Muscle layer of duodenum (tissue), 2 donors: ENCODE measurements around the gene PUM2.

Source experiments
- H3K27ac ChIP-seq: one replicate; pipeline ENCODE4 v1.7.0; 2013; ENCODE audit warnings: mild to moderate bottlenecking, low read length
- H3K27me3 ChIP-seq: one replicate; pipeline ENCODE4 v1.7.0; 2013; ENCODE audit warnings: low read depth, mild to moderate bottlenecking, control low read depth, low read length
- H3K36me3 ChIP-seq, 2 donors: one replicate each; pipeline ENCODE4 v1.7.0; 2013; ENCODE audit warnings: low read length in 2 of 2, control low read depth in 1 of 2, mild to moderate bottlenecking in 1 of 2; ENCODE audit not compliant: insufficient read depth in 2 of 2, control insufficient read depth in 1 of 2
- H3K4me1 ChIP-seq, 2 donors: one replicate each; pipeline ENCODE4 v1.7.0; 2013; ENCODE audit warnings: low read length in 2 of 2, mild to moderate bottlenecking in 2 of 2, control low read depth in 1 of 2, moderate library complexity in 1 of 2; ENCODE audit not compliant: insufficient read depth in 2 of 2, control insufficient read depth in 1 of 2
- H3K4me3 ChIP-seq, 2 donors: one replicate each; pipeline ENCODE4 v1.7.0; 2013; ENCODE audit warnings: low read length in 2 of 2, low read depth in 1 of 2, mild to moderate bottlenecking in 1 of 2
- H3K9me3 ChIP-seq, 2 donors: one replicate each; pipeline ENCODE4 v1.7.0; 2013; ENCODE audit warnings: low read length in 2 of 2, control low read depth in 1 of 2, mild to moderate bottlenecking in 1 of 2; ENCODE audit not compliant: control insufficient read depth in 1 of 2
- donor health status: healthy.

PUM2 gene

DNA sequence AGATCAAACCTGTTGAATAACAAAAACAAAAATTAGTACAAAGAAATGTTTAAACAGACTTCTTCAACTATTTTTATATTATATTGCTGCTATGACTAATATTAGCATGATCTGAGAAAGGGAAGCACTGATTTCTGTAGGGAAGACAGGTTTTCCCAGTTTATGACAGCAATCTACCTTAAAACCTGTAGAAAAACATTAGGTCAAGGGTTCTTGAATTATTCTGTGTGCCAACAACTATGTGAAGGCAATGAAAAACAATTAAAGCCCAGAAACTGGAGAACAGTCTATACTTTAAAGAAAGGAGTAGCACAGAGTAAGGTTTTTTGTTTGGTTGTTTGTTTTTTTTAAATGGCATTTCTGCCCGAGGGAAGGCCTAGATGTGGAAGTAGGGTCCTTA lies 23.3 kb downstream of the PUM2 start:
- H3K4me3 ChIP-seq: no peak overlapping the region
- H3K27ac ChIP-seq: no peak overlapping the region
- no peaks in the 10 kb centered on the region for H3K27me3 ChIP-seq
- no peaks in the 10 kb centered on the region for H3K9me3 ChIP-seq
- H3K36me3 ChIP-seq: peaks cover 9 to 16% of the 10 kb centered on the region in 2 donors
- H3K4me1 ChIP-seq: peaks cover 0 to 21% of the 10 kb centered on the region in 2 donors

GRCh38 chr2:20326163-20326780 lies 24.4 kb downstream of the PUM2 start:
- peaks cover 0 to 21% of the 10 kb centered on the region in 2 donors for H3K4me1 ChIP-seq

GRCh38 chr2:20322527-20323300 lies 27.9 kb downstream of the PUM2 start:
- Histone ChIP-seq H3K4me3 (no peak overlapping the region), H3K27ac (no peak overlapping the region), H3K27me3 (no peaks in the 10 kb centered on the region), H3K9me3 (no peaks in the 10 kb centered on the region), H3K36me3 (peaks cover 7 to 31% of the 10 kb centered on the region in 2 donors), H3K4me1 (peaks cover 0 to 9% of the 10 kb centered on the region in 2 donors)

More at GRCh38 chr2:20326163-20326780, 24.4 kb downstream of the PUM2 start:
- Histone ChIP-seq H3K27me3 (no peaks in the 10 kb centered on the region), H3K4me3 (no peak overlapping the region), H3K36me3 (peaks cover 9 to 16% of the 10 kb centered on the region in 2 donors), H3K27ac (no peak overlapping the region), H3K9me3 (no peaks in the 10 kb centered on the region)

DNA sequence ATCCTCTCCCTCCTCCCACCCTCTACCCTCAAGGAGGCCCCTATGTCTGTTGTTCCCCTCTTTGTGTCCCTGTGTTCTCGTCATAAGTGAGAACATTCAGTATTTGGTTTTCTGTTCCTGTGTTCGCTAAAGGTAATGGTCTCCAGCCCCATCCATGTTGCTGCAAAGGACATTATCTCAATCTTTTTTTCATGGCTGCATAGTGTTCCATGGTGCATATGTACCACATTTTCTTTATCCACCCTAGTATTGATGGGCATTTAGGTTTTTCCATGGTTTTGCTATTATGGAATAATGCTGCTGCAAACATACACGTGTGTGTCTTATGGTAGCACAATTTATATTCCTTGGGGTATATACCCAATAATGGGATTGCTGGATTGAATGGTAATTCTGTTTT lies 33.0 kb downstream of the PUM2 start:
- Histone ChIP-seq H3K36me3 (peaks cover 23 to 25% of the 10 kb centered on the region in 2 donors), H3K4me3 (no peak overlapping the region), H3K9me3 (no peaks in the 10 kb centered on the region), H3K27ac (no peak overlapping the region), H3K4me1 (no peaks in the 10 kb centered on the region), H3K27me3 (no peaks in the 10 kb centered on the region)

DNA sequence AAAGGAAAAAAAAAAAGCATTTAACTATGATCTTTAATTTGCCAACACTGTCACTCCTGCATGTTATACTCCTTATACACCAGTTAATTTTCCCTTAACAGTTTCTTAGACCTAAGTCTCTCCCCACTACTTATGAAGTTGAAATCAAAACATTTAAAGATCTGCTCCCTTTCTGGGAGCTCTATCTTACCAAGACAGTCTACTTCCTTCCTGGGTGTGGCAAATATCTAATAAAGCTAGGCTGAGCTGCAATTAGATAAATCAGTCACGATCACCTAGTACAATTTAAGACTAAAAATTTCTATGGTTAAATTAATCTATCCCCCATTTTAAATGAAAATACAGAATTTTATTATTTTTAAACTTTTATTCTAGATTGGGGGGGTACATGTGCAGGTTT lies 33.4 kb downstream of the PUM2 start:
- Histone ChIP-seq H3K4me3 (no peak overlapping the region), H3K27me3 (no peaks in the 10 kb centered on the region), H3K9me3 (no peaks in the 10 kb centered on the region), H3K36me3 (peaks cover 24 to 25% of the 10 kb centered on the region in 2 donors), H3K4me1 (no peaks in the 10 kb centered on the region), H3K27ac (no peak overlapping the region)

GRCh38 chr2:20314562-20315501 lies 35.8 kb downstream of the PUM2 start:
- Histone ChIP-seq H3K9me3 (no peaks in the 10 kb centered on the region), H3K36me3 (peaks cover 34 to 42% of the 10 kb centered on the region in 2 donors), H3K4me3 (no peak overlapping the region), H3K27me3 (no peaks in the 10 kb centered on the region), H3K4me1 (no peaks in the 10 kb centered on the region), H3K27ac (no peak overlapping the region)

DNA sequence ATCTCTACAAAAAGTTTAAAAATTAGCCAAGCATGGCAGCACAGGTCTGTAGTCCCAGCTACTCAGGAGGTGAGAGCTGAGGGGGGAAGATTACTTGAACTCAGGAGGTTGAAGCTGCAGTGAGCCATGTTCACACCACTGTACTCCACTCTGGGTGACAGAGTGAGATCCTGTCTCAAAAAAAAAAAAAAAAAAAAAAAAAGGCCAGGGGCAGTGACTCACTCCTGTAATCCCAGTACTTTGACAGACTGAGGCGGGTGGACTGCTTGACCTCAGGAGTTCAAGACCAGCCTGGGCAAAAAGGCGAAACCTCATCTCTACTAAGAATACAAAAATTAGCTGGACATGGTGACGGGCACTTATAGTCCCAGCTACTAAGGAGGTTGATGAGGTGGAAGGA lies 37.0 kb downstream of the PUM2 start:
- Histone ChIP-seq H3K4me3 (no peak overlapping the region), H3K27ac (no peak overlapping the region), H3K27me3 (no peaks in the 10 kb centered on the region), H3K4me1 (no peaks in the 10 kb centered on the region), H3K36me3 (peaks cover 38 to 44% of the 10 kb centered on the region in 2 donors), H3K9me3 (no peaks in the 10 kb centered on the region)

DNA sequence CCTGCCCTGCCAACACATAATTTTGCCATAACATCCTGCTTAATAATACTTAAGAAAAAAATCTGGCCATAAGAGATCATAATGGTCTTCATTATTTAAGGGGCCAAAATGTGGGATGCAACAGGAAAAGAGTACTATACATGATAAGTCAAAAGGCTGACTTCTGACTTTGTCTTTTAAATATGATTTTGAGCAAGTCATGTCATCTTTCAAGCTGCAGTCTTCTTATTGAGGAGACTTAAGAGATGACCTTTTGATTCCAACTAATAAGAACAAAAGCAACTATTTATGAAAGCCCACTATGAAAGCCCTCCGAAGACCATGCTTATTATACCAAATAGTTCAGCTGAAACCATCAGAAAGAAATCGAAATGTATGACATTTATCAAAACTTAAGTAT lies 41.6 kb downstream of the PUM2 start:
- Histone ChIP-seq H3K4me3 (no peak overlapping the region), H3K4me1 (peaks cover 0 to 5% of the 10 kb centered on the region in 2 donors), H3K27ac (no peak overlapping the region), H3K9me3 (no peaks in the 10 kb centered on the region), H3K27me3 (no peaks in the 10 kb centered on the region), H3K36me3 (peaks cover 40 to 48% of the 10 kb centered on the region in 2 donors)

DNA sequence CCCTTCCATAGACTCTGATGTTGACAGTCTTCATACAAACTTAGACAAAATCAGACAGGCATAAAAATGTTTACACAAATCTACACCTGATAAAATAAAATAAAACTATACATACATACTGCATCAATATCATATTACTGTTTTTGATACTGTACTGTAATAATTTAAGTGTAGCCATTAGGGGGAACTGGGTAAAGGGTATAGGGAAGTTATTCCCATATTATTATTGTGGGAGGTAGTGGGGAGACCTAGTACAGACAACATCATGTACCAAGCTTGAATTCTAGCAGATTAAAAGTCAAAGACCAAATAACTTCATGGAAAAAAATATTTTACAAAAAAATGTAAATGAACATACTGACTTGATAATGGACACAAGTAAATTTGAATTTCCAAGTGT lies 43.3 kb downstream of the PUM2 start:
- Histone ChIP-seq H3K4me3 (no peak overlapping the region), H3K27me3 (no peaks in the 10 kb centered on the region), H3K27ac (no peak overlapping the region), H3K9me3 (no peaks in the 10 kb centered on the region), H3K36me3 (peaks cover 39 to 48% of the 10 kb centered on the region in 2 donors), H3K4me1 (peaks cover 0 to 6% of the 10 kb centered on the region in 2 donors)

DNA sequence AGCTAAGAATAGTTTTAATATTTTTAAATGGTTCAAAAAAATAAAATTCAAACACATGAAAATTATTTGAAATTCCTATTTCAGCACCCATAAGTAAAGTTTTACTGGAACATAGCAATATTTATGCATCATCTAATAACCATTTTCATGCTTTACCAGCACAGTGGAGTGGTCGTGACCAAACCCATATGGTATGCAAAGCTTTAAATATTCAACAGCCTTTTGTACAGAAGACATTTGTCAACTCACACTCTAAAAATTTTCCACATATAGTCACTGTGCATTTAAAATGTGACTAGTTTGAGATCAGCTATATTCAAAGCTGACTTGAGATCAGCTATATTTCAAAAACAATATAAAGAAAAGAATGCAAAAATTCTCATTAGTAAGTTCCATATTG lies 46.2 kb downstream of the PUM2 start:
- Histone ChIP-seq H3K4me3 (no peak overlapping the region), H3K36me3 (peaks cover 30 to 42% of the 10 kb centered on the region in 2 donors), H3K4me1 (peaks cover 0 to 6% of the 10 kb centered on the region in 2 donors), H3K27ac (no peak overlapping the region), H3K27me3 (no peaks in the 10 kb centered on the region), H3K9me3 (no peaks in the 10 kb centered on the region)

- peaks cover 25 to 41% of the 10 kb centered on the region in 2 donors for H3K36me3 ChIP-seq
- no peak overlapping the region for H3K4me3 ChIP-seq
- no peaks in the 10 kb centered on the region for H3K27me3 ChIP-seq
- H3K9me3 ChIP-seq: no peaks in the 10 kb centered on the region
- no peak overlapping the region for H3K27ac ChIP-seq
- peaks cover 0 to 6% of the 10 kb centered on the region in 2 donors for H3K4me1 ChIP-seq
These were observed 46.7 kb downstream of the PUM2 start for GRCh38 chr2:20303966-20304365.
